Right lobe of liver (tissue), 6 donors: ENCODE measurements around the gene TIGD1. TPM values are rescaled to one million over a fixed set of nuclear protein-coding genes. Genes with fewer than 3 reads are reported as not detected.

Experiments
- ATAC-seq, 4 donors: fragments of 200-7000 bp; cut with Tn5 transposase; one replicate each; pipeline ENCODE4 v1.9.1; 2020; ENCODE audit warnings: mild to moderate bottlenecking in 4 of 4, moderate library complexity in 4 of 4
- DNase-seq, 3 donors: peaks; one replicate each; pipeline ENCODE4 v3.0.0-alpha.2; 2020
- H3K27ac ChIP-seq, 3 donors: fragments of 200-600 bp; one replicate each; pipeline ENCODE4 v1.8.0; 2022
- H3K27me3 ChIP-seq, 2 donors: fragments of 200-600 bp; one replicate each; pipeline ENCODE4 v1.8.0; 2022
- H3K36me3 ChIP-seq, 4 donors: fragments of 200-600 bp; sonication (generic) in 1 of 4; one replicate each; pipeline versions ENCODE4 v1.5.1 to v1.8.0; 2017 to 2022; ENCODE audit warnings: control low read depth in 1 of 4
- H3K4me1 ChIP-seq, 4 donors: fragments of 200-600 bp; sonication (generic) in 1 of 4; one replicate each; pipeline versions ENCODE4 v1.5.1 to v1.8.0; 2017 to 2022; ENCODE audit warnings: control low read depth in 1 of 4
- H3K4me3 ChIP-seq, 3 donors: fragments of 200-600 bp; one replicate each; pipeline ENCODE4 v1.8.0; 2022
- H3K9me3 ChIP-seq, 4 donors: fragments of 200-600 bp; sonication (generic) in 1 of 4; one replicate each; pipeline versions ENCODE4 v1.5.1 to v1.8.0; 2017 to 2022; ENCODE audit warnings: control low read depth in 1 of 4
- CTCF ChIP-seq, 4 donors: fragments of 200-600 bp in 3 of 4; fragments of 450-650 bp in 1 of 4; IDR thresholded peaks; one replicate each; pipeline versions ENCODE4 v1.5.1 to v1.8.0; 2016 to 2022; ENCODE audit warnings: antibody characterized with exemption in 4 of 4, mild to moderate bottlenecking in 2 of 4
- POLR2A ChIP-seq: fragments of 450-650 bp; IDR thresholded peaks from one replicate; pipeline ENCODE4 v1.6.1; 2017; ENCODE audit warnings: antibody characterized with exemption, mild to moderate bottlenecking
- WGBS: methylation state at CpG from one replicate; pipeline ENCODE4 v1.1.6; 2018; ENCODE audit warnings: low coverage, low lambda C conversion rate; ENCODE audit not compliant: insufficient coverage; ENCODE audit errors: missing lambda C conversion rate; 5-methylcytosine and 5-hydroxymethylcytosine counted together
- intact Hi-C, 2 donors: fragments of 100-400 bp; cut with DNase I; formaldehyde crosslinking; loops; one replicate each; pipeline versions ENCODE4 v1.11.2 to v1.14.1; 2022
- total RNA-seq, 6 experiments: library from RNA; depleted of rRNA in 2 of 6; stranded (reverse); fragments of >200 nt in 2 of 6; fragmentation: NEBNext Ultra II Directional in 3 of 6; extraction: Animal tissue kit (Norgen Biotek cat#: 25700) in 3 of 6; gene quantifications; one replicate each; pipeline versions ENCODE4 v1.1.0 to v1.2.4, GENCODE V29; 2016 to 2023
- donor health status: DM: no; HTN: yes; CAD: no.
- donor health status: DM: no; HTN: no; CAD: no.
- donor health status: DM: no; HTN: no; CAD: no.
- donor health status: DM: no; HTN: yes; CAD: no.
- donor health status: DM: no; HTN: yes; CAD: no.

The TIGD1 gene
- total RNA-seq, 6 experiments from 2014 or later: 0.68 to 1.5 (median 1.0) TPM

DNA sequence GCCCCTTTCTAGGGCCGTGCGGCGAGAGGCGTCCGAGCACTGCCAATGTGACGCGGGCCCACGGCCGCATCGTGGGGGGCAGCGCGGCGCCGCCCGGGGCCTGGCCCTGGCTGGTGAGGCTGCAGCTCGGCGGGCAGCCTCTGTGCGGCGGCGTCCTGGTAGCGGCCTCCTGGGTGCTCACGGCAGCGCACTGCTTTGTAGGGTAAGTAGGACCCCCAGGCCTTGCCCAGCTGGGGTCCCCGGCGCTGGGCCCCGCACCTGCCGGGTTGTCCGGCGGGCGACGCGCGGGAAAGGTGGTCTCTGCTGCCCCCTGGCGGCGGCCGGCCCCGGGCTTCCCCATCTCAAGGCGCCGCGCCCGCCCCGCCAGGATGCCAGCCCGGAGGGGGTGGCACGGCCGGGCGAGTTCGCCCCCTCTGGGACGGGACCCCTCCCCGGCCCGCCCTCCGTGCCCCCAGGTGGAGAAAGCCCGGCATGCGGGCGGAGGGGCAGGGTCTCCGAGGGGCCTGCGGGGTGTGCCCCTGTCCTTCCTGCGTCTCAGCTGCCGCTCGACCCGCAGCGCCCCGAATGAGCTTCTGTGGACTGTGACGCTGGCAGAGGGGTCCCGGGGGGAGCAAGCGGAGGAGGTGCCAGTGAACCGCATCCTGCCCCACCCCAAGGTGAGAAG lies 28.3 kb downstream of the TIGD1 start:
- Histone ChIP-seq H3K27ac (no peak overlapping the region), H3K36me3 (no peaks in the 10 kb centered on the region), H3K27me3 (peaks cover 14 to 27% of the 10 kb centered on the region in 2 donors), H3K9me3 (no peaks in the 10 kb centered on the region), H3K4me1 (peaks cover 0 to 20% (median 0%) of the 10 kb centered on the region in 4 donors), H3K4me3 (peak overlapping the region in 1 of 3 donors; percentile 19)
- DNase-seq: peak in 2 of 3 donors; percentile 62 to 63
- 7% methylated on average over 3 of the region's 66 CpGs for WGBS
- peak; percentile 61 to 88 (median 74) for ATAC-seq
- intact Hi-C loops: loop anchor here in 1 of 2 donors (10.0 kb wide), 2 partner anchors 87 to 617 kb away; no protein-coding TSS in a partner anchor
- TF ChIP-seq CTCF (IDR thresholded peaks at IDR 0.05): peak; percentile 86 to 94 (median 90)
- no peak for TF ChIP-seq POLR2A

DNA sequence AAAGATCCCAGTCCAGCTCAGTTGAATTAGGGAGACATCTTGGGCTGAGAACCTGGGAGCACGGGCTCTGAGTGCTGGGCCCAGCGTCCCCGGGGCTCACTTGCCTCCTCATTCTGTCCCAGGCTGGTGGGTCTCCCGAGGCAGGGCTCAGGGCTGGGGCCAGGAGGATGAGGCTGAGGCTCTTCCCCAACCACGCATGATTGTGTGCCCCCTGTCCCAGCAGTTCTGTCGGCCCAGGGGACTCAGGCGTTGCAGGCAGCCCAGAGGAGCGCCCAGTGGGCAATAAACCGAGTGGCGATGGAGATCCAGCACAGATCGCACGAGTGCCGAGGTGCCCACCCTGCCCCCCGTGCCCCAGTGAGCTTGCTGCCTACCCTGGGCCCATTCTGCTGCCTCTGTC lies 29.3 kb downstream of the TIGD1 start:
- peaks cover 14 to 27% of the 10 kb centered on the region in 2 donors for H3K27me3 ChIP-seq
- no peak overlapping the region for H3K27ac ChIP-seq
- intact Hi-C loops: loop anchor here in 1 of 2 donors (10.0 kb wide), 2 partner anchors 86 to 616 kb away; no protein-coding TSS in a partner anchor
- WGBS: 33% methylated on average over 1 of the region's 14 CpGs
- TF ChIP-seq CTCF (IDR thresholded peaks at IDR 0.05): no peak
- TF ChIP-seq POLR2A: no peak
- peaks cover 0 to 20% (median 0%) of the 10 kb centered on the region in 4 donors for H3K4me1 ChIP-seq
- no peaks in the 10 kb centered on the region for H3K36me3 ChIP-seq
- H3K9me3 ChIP-seq: no peaks in the 10 kb centered on the region
- DNase-seq (no peak), ATAC-seq (no peak)
- no peak overlapping the region for H3K4me3 ChIP-seq

GRCh38 chr2:232520489-232520888 lies 29.9 kb downstream of the TIGD1 start:
- Histone ChIP-seq H3K36me3 (no peaks in the 10 kb centered on the region), H3K27ac (no peak overlapping the region), H3K9me3 (no peaks in the 10 kb centered on the region), H3K27me3 (peaks cover 14 to 27% of the 10 kb centered on the region in 2 donors), H3K4me1 (peaks cover 0 to 17% (median 0%) of the 10 kb centered on the region in 4 donors), H3K4me3 (no peak overlapping the region)
- 65% methylated on average over 5 of the region's 15 CpGs for WGBS
- no peak for TF ChIP-seq CTCF (IDR thresholded peaks at IDR 0.05)
- no peak for TF ChIP-seq POLR2A
- intact Hi-C loops: loop anchor here in 1 of 2 donors (10.0 kb wide), 2 partner anchors 86 to 616 kb away; no protein-coding TSS in a partner anchor
- ATAC-seq: no peak
- no peak for DNase-seq

DNA sequence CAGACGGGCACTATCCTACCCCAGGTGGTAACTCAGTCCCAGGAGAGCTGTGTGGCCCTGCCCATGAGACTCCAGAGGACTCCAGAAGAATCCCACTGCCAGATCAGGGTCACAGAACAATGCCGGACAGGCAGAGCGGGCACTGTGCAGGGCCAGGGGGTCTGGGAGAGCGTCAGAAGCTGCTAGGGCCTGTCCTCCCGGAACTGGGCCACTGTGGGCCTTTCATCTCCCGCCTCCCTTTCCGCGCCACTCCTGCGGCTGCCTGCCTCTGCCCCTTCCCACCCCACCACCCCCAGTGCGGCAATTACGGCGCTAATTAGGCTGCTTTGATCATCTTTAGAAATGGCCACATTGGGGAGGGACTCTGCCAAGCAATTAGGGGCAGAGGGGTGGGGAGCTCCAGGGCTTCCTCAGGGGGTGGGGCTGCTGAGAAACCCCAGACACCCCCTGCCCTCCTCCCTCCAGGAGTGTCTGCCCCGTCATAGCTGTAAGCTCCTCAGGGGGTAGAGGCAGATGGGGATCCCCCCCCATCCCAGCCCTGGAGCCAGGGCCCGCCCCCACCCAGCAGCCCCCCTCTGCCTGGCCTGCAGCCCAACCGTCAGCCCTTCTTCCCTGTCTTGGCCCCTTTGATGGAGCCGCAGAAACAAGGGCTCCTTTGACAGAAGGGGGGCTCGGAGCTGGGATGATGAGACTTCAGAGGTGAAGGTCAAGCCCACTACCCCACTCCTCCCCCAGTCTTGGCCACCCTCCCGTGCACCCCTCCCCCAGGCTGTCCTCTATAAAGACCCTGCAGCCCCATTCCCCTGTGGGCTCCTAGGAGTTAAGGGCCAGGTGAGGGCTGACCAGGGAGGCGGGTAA lies 30.5 kb downstream of the TIGD1 start, which contains the start of gene PRSS56:
Gene PRSS56, plus strand, starts transcription at position 808 of the 858 bp plus-strand sequence. CDS start 211 bp downstream, outside the sequence.
- WGBS: 64% methylated on average over 7 of the region's 19 CpGs
- no peaks in the 10 kb centered on the region for H3K9me3 ChIP-seq
- no peak for DNase-seq
- H3K4me3 ChIP-seq: no peak within 1 kb of the TSS
- intact Hi-C loops: loop anchor here (10.0 kb wide), 3 partner anchors 65 to 615 kb away; partner anchors contain the start of gene ALPI (in 1 of the 2)
- no peaks in the 10 kb centered on the region for H3K36me3 ChIP-seq
- TF ChIP-seq CTCF (IDR thresholded peaks at IDR 0.05) (no peak), POLR2A (no peak)
- no peak within 1 kb of the TSS for H3K27ac ChIP-seq
- peaks cover 14 to 27% of the 10 kb centered on the region in 2 donors for H3K27me3 ChIP-seq
- no peak for ATAC-seq
- H3K4me1 ChIP-seq: peaks cover 0 to 17% (median 0%) of the 10 kb centered on the region in 4 donors
